GM06990 (cell line): Measurements from ENCODE around the gene ARHGAP22.

ENCODE experiments used
- DNase-seq: peaks from one replicate; pipeline ENCODE4 v3.0.0-alpha.2; 2011; ENCODE audit not compliant: insufficient read length; ENCODE audit errors: extremely low read depth
- H3K27me3 ChIP-seq: replicated peaks from 2 replicates; pipeline ENCODE4 v1.6.0; 2011; ENCODE audit warnings: low read length; ENCODE audit not compliant: control insufficient read depth, insufficient read depth
- H3K36me3 ChIP-seq: 2 replicates; pipeline ENCODE4 v1.5.1; 2011; ENCODE audit warnings: low read length; ENCODE audit not compliant: control insufficient read depth, insufficient read depth
- H3K4me3 ChIP-seq: replicated peaks from 2 replicates; pipeline ENCODE4 v1.5.1; 2011; ENCODE audit warnings: low read depth, mild to moderate bottlenecking, control low read depth, low read length
- CTCF ChIP-seq: IDR thresholded peaks from 2 replicates; pipeline ENCODE4 v1.5.1; 2011; ENCODE audit warnings: low read length, control low read depth, mild to moderate bottlenecking, inconsistent platforms; ENCODE audit not compliant: insufficient read depth, poor library complexity, severe bottlenecking

ARHGAP22 gene

GRCh38 chr10:48455392-48456151, 149.3 kb downstream of the ARHGAP22 start:
- no peak for DNase-seq
- no peak overlapping the region for H3K4me3 ChIP-seq
- no peaks in the 10 kb centered on the region for H3K36me3 ChIP-seq
- H3K27me3 ChIP-seq = no peaks in the 10 kb centered on the region; the same call in 1 of the 2 replicates
- no peak for TF ChIP-seq CTCF

DNA sequence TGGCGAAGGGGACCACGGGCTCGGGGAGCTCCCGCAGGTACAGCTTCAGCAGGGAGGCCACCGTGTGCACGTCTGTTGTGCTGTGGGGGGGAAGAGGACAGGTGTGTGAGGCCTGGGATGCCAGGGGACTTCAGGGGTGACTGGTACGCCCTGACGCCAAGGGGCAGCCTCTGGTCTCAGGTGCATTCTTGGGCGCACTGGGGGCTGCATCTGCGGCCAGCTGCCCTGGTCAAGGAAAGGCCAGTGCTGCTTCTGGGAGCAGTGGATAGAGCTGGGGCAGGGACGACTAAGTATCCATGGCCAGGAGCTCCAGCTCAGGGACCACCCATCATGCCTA, 149.8 kb downstream of the ARHGAP22 start:
- Histone ChIP-seq H3K4me3 (no peak overlapping the region), H3K36me3 (no peaks in the 10 kb centered on the region), H3K27me3 (no peaks in the 10 kb centered on the region; the same call in 1 of the 2 replicates)
- TF ChIP-seq CTCF = no peak
- DNase-seq = no peak

- Histone ChIP-seq H3K27me3 (no peaks in the 10 kb centered on the region; the same call in 1 of the 2 replicates), H3K4me3 (no peak overlapping the region), H3K36me3 (no peaks in the 10 kb centered on the region)
- no peak for DNase-seq
- no peak for TF ChIP-seq CTCF
Measured at GRCh38 chr10:48454302-48455054, 150.4 kb downstream of the ARHGAP22 start.

GRCh38 chr10:48453451-48454301, 151.2 kb downstream of the ARHGAP22 start:
- no peak for DNase-seq
- TF ChIP-seq CTCF = no peak
- no peaks in the 10 kb centered on the region; the same call in 1 of the 2 replicates for H3K27me3 ChIP-seq
- no peaks in the 10 kb centered on the region for H3K36me3 ChIP-seq
- H3K4me3 ChIP-seq = no peak overlapping the region

GRCh38 chr10:48452879-48453412, 151.9 kb downstream of the ARHGAP22 start:
- DNase-seq = no peak
- H3K27me3 ChIP-seq = no peaks in the 10 kb centered on the region; the same call in 1 of the 2 replicates
- no peak for TF ChIP-seq CTCF
- H3K4me3 ChIP-seq = no peak overlapping the region
- no peaks in the 10 kb centered on the region for H3K36me3 ChIP-seq
